GM13977 (cell line): Measurements from ENCODE around the gene SH3RF3.

Source experiments
- DNase-seq: peaks from one replicate; pipeline ENCODE4 v3.0.0; 2012; ENCODE audit warnings: low spot score
- CTCF ChIP-seq: IDR thresholded peaks from 2 replicates; pipeline ENCODE4 v1.5.1; 2012; ENCODE audit warnings: mild to moderate bottlenecking, control low read depth; ENCODE audit not compliant: insufficient read depth; ENCODE audit errors: extremely low read depth, missing control alignments
- in situ Hi-C: fragments of 300-500 bp; cut with MboI; formaldehyde crosslinking; loops from one replicate; pipeline ENCODE4 v1.12.0; 2022; ENCODE audit warnings: low sequenced_read_pairs, low pct_unique_long_range_greater_than_20kb, mixed read lengths, inconsistent platforms; ENCODE audit not compliant: unreplicated experiment

Gene SH3RF3

GRCh38 chr2:109331896-109332848, 203.2 kb downstream of the SH3RF3 start:
- in situ Hi-C loops: no loop called here
- no peak for TF ChIP-seq CTCF
- no peak for DNase-seq

- TF ChIP-seq CTCF: no peak
- in situ Hi-C loops: no loop called here
- no peak for DNase-seq
Measured at GRCh38 chr2:109332880-109333279, 203.9 kb downstream of the SH3RF3 start.

- no peak for DNase-seq
- in situ Hi-C loops: no loop called here
- TF ChIP-seq CTCF: no peak
Measured at GRCh38 chr2:109333414-109334210, 204.6 kb downstream of the SH3RF3 start.

GRCh38 chr2:109335631-109336176, 206.7 kb downstream of the SH3RF3 start:
- no peak for TF ChIP-seq CTCF
- DNase-seq: no peak
- in situ Hi-C loops: no loop called here

GRCh38 chr2:109336296-109336695, 207.3 kb downstream of the SH3RF3 start:
- no peak for TF ChIP-seq CTCF
- in situ Hi-C loops: no loop called here
- no peak for DNase-seq

- no peak for DNase-seq
- in situ Hi-C loops: no loop called here
- TF ChIP-seq CTCF: no peak
Measured at GRCh38 chr2:109337221-109337620, 208.2 kb downstream of the SH3RF3 start.
